Stimulated activated CD4-positive, alpha-beta T cell treated with anti-CD3 and anti-CD28 coated beads, Interleukin-12 subunit alpha, Interleukin-12 subunit beta, amount 100 ng/mL, for 24 hours (primary cell): ENCODE data around the gene MBD3.

ENCODE experiments used
- DNase-seq, 2 experiments: peaks; one replicate each; pipeline ENCODE4 v3.0.0-alpha.2; 2020; ENCODE audit warnings: low read depth in 2 of 2

The MBD3 gene

GRCh38 chr19:1571358-1571757, 21.3 kb downstream of the MBD3 start:
- DNase-seq, result no peak

DNA sequence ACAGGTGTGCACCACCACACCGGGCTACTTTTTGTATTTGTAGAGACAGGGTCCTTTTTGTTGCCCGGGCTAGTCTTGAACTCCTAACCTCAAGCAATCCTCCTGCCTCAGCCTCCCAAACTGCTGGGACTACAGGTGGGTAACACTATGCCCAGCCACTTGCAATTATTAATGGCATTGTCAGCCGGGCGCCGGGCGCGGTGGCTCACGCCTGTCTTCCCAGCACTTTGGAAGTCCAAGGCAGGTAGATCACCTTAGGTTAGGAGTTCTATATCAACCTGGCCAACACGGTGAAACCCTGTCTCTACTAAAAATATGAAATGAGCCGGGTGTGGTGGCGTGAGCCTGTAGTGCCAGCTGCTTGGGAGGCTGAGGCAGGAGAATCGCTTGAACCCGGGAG, 21.8 kb downstream of the MBD3 start:
- no peak for DNase-seq

- no peak for DNase-seq
These were observed 22.7 kb downstream of the MBD3 start for GRCh38 chr19:1569997-1570396.

DNA sequence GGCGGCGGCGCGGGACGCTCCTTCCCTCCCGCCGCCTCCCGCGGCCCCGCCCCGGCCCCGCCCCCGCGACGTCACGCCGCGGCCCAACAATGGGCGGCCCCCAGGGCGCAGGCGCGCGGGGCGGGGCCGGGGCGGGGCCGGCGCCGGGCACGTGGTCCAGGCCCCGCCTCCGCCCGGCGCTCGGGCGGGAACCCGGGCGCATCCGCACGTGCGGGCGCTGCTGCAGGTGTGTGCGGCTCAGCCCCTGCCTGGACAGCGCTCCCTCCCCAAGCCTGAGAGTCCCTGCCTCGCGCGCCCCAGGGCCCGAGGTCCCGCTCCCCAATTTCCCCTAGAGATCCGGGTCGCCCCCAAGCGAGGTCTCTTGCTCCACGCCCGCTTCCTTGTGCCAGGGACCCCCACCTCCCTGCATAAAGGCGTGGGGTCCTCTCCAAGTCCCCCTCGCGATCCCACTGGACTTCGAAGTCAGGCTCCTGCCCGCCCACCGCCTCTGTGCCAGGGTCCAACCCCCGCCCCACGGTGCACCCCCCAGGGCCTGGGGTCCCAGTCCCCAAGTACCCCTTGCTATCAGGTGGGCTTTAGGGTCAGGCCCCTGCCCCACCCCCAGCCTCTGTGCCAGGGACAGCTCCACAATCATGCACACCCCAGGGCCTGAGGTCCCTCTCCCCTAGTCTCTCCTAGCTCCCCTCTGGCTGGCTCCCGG, 24.2 kb downstream of the MBD3 start, which contains the start of gene MEX3D:
TSS of gene MEX3D (minus strand) at position 6 of the 700 bp plus-strand sequence. CDS start 267 bp downstream, outside the sequence.
- DNase-seq, result peak; percentile 57 to 70

- DNase-seq, result no peak
These were observed 24.8 kb downstream of the MBD3 start for GRCh38 chr19:1567848-1568227.

GRCh38 chr19:1567116-1567847, 25.4 kb downstream of the MBD3 start:
- DNase-seq, result no peak

GRCh38 chr19:1566392-1567115, 26.1 kb downstream of the MBD3 start:
- DNase-seq, result no peak

GRCh38 chr19:1563251-1563650, 29.4 kb downstream of the MBD3 start:
- no peak for DNase-seq

DNA sequence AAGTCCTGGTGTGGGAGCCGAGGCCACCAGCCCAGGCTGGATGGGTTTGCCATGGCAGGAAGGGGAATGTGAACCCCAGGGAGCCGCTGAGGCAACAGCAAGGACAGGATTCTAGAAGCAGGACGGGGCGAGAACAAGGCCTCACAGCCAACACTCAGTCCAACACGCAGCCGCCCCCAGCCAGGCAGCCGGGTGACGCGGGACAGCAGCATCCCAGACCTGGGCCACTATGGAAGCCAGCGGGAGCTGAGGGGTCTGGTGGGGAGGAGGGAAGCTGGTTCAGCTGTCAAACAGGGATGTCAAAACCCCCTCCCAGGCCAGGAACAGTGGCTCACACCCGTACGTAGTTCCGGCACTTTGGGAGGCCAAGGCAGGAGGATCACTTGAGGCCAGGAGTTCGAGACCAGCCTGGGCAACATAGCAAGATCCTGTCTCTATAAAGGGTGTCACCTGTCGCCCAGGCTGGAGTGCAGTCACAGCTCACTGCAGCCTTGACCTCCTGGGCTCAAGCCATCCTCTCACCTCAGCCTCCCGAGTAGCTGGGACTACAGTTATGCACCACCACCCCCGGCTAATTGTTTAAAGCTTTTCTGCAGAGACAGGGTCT, 31.3 kb downstream of the MBD3 start:
- DNase-seq, result no peak

- DNase-seq, result no peak
These were observed 32.3 kb downstream of the MBD3 start for GRCh38 chr19:1560286-1560882.

DNA sequence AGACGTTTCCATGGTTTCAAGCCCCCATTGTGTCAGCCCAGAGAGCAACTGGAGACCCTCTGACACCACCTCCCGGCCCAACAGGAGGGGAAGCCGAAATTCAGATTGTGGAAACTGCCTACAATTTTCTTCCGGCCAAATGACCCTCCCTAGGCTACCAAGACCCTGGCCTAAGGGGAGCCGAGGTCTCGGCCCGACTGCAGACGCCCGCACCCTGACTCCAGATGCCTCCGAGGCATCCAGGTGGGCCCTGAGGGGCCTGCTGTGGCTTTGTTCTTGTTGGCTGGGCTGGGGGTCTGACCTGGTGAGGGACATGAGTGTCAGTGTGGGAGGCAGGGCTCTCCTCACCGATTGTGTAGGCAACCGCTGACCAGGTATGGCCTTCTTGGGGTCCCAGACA, 34.1 kb downstream of the MBD3 start:
- DNase-seq, result no peak

DNA sequence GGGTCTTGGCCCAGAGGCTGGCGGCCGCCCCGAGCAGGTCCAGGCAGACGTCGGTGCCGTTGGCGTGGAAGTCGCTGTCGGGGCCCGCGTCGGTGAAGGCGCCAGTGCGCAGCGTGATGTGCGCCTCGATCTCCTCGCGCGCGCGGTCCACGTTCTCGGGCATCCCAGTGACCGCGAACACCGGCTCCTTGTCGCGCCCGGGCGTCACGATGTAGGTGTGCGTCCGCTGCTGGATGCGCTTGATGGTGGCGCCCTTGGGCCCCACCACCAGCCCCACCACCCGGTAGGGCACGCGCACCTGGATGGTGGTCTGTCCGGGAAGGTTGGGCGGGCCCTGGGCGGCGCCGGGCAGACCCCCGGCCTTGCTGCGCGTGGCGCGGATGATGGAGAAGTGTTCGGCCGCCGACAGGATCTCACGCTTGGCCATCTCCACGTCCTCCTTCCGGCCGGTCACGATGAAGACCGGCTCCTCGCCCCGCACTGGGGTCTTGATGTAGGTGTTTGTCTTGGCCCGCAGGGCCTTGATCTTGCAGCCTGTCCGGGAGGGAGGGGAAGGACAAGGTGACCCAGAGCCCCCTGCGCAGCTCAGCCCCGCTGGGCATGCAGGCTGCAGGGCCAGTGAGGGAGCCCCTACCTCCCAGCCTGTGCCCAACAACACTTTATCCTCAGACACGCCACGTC, 36.1 kb downstream of the MBD3 start:
- DNase-seq, result no peak

GRCh38 chr19:1555487-1556389, 36.9 kb downstream of the MBD3 start:
- no peak for DNase-seq

DNA sequence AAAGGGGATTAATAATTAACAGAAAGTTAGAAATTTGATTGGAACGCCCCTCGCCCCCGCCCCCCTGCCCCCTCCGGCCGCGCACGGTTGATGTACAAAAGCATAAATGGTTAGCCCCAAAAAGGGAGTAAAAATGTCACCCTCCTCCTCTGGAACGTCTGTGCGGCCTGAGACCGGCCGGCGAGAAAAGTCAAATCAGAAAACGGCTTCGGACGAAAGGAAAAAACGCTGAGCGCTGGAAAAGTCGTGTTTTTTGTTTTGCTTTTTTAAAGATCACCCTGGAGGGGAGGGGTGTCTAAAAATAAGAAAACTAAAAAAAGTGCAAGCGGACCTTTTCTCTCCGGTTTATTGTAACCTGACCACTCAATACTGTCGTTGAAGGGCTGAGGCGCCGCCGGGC, 37.7 kb downstream of the MBD3 start:
- DNase-seq, result no peak

DNA sequence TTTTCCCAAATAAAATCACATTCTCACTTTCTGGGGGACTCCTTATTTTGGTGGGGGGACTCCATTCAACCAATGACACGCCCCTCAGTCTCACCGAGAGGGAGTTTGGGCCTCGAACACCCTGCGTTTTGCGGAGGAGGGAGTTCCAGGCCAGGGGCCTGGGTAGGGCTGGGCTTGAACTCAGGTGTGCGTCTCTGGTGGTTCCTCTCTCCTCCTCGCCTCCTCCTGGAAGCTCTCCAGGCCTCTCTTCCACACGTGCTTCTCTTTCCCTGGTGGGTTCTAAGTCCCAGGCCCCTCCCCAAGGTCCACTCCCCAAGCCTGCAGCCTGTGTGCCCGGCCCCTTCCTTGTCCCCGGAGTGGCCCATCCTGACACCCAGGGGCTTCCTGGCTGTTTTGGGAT, 39.2 kb downstream of the MBD3 start:
- DNase-seq, result no peak

GRCh38 chr19:1551068-1552040, 41.3 kb downstream of the MBD3 start:
- DNase-seq, result no peak

- no peak for DNase-seq
These were observed 43.2 kb downstream of the MBD3 start for GRCh38 chr19:1549332-1549945.

GRCh38 chr19:1540365-1540925, 52.2 kb downstream of the MBD3 start:
- DNase-seq, result no peak
